H1 (cell line): ENCODE measurements around the gene LPP. TPM values are rescaled to one million over a fixed set of nuclear protein-coding genes. Genes with fewer than 3 reads are reported as not detected.

Source experiments
- CHD7 ChIP-seq: fragments of 300-600 bp; sonication (generic); IDR thresholded peaks from 2 replicates; pipeline ENCODE4 v1.7.1; 2012; ENCODE audit warnings: low read length, moderate library complexity, mild to moderate bottlenecking, inconsistent platforms; ENCODE audit not compliant: insufficient replicate concordance
- polyA plus RNA-seq, 7 experiments: library from polyadenylated mRNA; depleted of rRNA in 3 of 7; stranded (reverse) in 5 of 7; unstranded in 2 of 7; fragments of >200 nt in 5 of 7; fragments of 200-250 nt in 2 of 7; gene quantifications; 1 replicate in 5 of 7; 2 replicates in 1 of 7; 4 replicates in 1 of 7; pipeline versions ENCODE4 v1.2.1 to v1.2.3, GENCODE V29; 2011 to 2013; ENCODE audit warnings: missing spikeins in 2 of 7, mixed read lengths in 2 of 7
- total RNA-seq: library from RNA; stranded (reverse); fragmentation: NEBNext Ultra II Directional; extraction: Animal tissue kit (Norgen Biotek cat#: 25700); gene quantifications from 2 replicates; pipeline ENCODE4 v1.2.1, GENCODE V29; 2021

Gene LPP
- total and polyA plus RNA-seq, 2 of the 8 experiments (the other 6 are each of a cell fraction or from before 2014, with no cell fraction given) = 10.0 to 53.3 TPM

GRCh38 chr3:188480011-188480410 lies 326.1 kb downstream of the LPP start (continued):
- TF ChIP-seq CHD7 = no peak
